Measurements from ENCODE around the gene TMSB4X.
"Not testable (repeated sequence)": the region's sequence is repeated elsewhere in the genome, so short reads cannot be mapped to it uniquely, and the experiment has no call there.

Gene TMSB4X

GRCh38 chrX:12955882-12956703, 18.8 kb upstream of the TMSB4X start:
- DNase-seq (ENCODE audit: low read depth in 2 of 2) = peak in 1 of 2 experiments; percentile 69

- DNase-seq (ENCODE audit: low read depth in 2 of 2) = peak in 1 of 2 experiments; percentile 25
These were observed 18.0 kb upstream of the TMSB4X start for GRCh38 chrX:12956704-12957534.

- no peak for DNase-seq (ENCODE audit: low read depth in 2 of 2)
These were observed 16.9 kb upstream of the TMSB4X start for GRCh38 chrX:12958059-12958458.

GRCh38 chrX:12958461-12958860, 16.4 kb upstream of the TMSB4X start:
- no peak for DNase-seq (ENCODE audit: low read depth in 2 of 2)

GRCh38 chrX:12961196-12961718, 13.7 kb upstream of the TMSB4X start:
- no peak for DNase-seq (ENCODE audit: low read depth in 2 of 2)

GRCh38 chrX:12962041-12962504, 12.8 kb upstream of the TMSB4X start:
- no peak for DNase-seq (ENCODE audit: low read depth in 2 of 2)

- DNase-seq (ENCODE audit: low read depth in 2 of 2) = not testable (repeated sequence)
These were observed 11.6 kb upstream of the TMSB4X start for GRCh38 chrX:12963210-12963850.

GRCh38 chrX:12965131-12965940, 9.6 kb upstream of the TMSB4X start:
- DNase-seq (ENCODE audit: low read depth in 2 of 2) = no peak

GRCh38 chrX:12966151-12966550, 8.8 kb upstream of the TMSB4X start:
- DNase-seq (ENCODE audit: low read depth in 2 of 2) = no peak

GRCh38 chrX:12967711-12968465, 7.0 kb upstream of the TMSB4X start:
- no peak for DNase-seq (ENCODE audit: low read depth in 2 of 2)

- peak in 1 of 2 experiments; percentile 25 for DNase-seq (ENCODE audit: low read depth in 2 of 2)
These were observed 4.2 kb upstream of the TMSB4X start for GRCh38 chrX:12970691-12971202.

GRCh38 chrX:12971282-12972003, 3.5 kb upstream of the TMSB4X start:
- no peak for DNase-seq (ENCODE audit: low read depth in 2 of 2)

- no peak for DNase-seq (ENCODE audit: low read depth in 2 of 2)
These were observed 2.7 kb upstream of the TMSB4X start for GRCh38 chrX:12972243-12972642.

- no peak for DNase-seq (ENCODE audit: low read depth in 2 of 2)
These were observed 1.9 kb upstream of the TMSB4X start for GRCh38 chrX:12972878-12973560.

- no peak for DNase-seq (ENCODE audit: low read depth in 2 of 2)
These were observed 1.2 kb upstream of the TMSB4X start for GRCh38 chrX:12973561-12974304.

GRCh38 chrX:12974305-12974795, 560 bp upstream of the TMSB4X start:
- DNase-seq (ENCODE audit: low read depth in 2 of 2) = peak in 1 of 2 experiments; percentile 28

GRCh38 chrX:12975670-12975965, 708 bp downstream of the TMSB4X start:
- DNase-seq (ENCODE audit: low read depth in 2 of 2) = no peak

- peak in 1 of 2 experiments; percentile 37 for DNase-seq (ENCODE audit: low read depth in 2 of 2)
These were observed 1.2 kb downstream of the TMSB4X start for GRCh38 chrX:12975991-12976558.

All from fibroblast of skin of left biceps (primary cell).